ENCODE measurements around the gene PAH. TPM values are rescaled to one million over a fixed set of nuclear protein-coding genes. Genes with fewer than 3 reads are reported as not detected.

PAH gene
- total and polyA plus RNA-seq, 10 donors, result 0.09 TPM; not detected in 9

DNA sequence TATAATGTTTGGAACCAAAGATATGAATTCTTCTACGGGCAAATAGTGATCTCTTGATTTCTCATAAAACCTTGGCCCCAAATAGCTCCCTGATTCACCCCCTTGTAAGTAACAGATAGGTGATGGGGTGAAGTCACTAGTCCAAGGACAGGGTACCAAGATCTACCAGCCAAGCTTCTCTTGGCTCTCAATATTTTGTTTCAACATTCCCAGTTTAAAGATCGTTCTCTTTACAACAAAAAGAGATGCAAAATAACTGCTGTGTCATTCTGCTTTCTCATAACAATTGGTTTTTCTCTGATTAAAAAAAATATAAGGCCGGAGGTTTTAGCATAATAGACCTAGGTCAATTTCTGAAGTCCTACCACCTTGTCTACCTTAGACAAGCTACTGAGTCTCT is 11.8 kb downstream of the PAH start:
- 76 to 84% (median 81%) methylated on average over 3 of the region's 3 CpGs for WGBS, 5 donors
- H3K27ac ChIP-seq, result no peak overlapping the region
- intact Hi-C loops (cut with DNase I; ENCODE audit: low total_unique reads), result no loop called here

DNA sequence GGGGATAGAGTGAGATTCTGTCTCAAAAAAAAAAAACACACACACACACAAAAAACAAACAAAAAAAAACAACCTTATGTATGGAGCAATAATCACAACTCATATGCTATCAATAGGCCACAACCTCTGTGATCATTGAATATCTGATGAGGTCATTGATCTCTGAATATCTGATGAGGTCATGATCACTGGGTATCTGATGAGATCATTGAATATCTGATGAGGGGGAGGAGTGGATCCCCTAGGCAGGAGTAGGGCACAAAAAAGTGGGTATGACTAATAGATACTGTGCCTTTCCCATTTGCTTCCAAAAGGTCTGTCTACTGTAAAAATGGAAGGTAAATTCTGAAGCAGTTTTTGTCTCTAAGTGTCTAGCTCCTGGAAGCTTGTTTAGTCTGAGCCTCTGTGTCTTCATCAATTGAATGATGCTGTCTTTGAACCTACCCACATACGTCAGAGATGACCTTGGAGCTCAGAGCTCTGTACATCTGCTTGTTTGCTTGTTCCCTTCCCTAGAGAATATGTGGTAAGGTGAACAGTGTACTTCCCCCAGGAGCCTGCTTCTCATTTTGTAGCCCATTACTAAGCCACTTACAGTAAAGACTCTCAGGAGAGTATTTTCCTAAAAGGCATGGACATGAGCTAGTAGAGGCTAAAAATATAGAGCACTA is 13.6 kb downstream of the PAH start:
- H3K27ac ChIP-seq, result no peak overlapping the region
- no peak overlapping the region for H3K4me3 ChIP-seq
- TF ChIP-seq, protein P1, sequence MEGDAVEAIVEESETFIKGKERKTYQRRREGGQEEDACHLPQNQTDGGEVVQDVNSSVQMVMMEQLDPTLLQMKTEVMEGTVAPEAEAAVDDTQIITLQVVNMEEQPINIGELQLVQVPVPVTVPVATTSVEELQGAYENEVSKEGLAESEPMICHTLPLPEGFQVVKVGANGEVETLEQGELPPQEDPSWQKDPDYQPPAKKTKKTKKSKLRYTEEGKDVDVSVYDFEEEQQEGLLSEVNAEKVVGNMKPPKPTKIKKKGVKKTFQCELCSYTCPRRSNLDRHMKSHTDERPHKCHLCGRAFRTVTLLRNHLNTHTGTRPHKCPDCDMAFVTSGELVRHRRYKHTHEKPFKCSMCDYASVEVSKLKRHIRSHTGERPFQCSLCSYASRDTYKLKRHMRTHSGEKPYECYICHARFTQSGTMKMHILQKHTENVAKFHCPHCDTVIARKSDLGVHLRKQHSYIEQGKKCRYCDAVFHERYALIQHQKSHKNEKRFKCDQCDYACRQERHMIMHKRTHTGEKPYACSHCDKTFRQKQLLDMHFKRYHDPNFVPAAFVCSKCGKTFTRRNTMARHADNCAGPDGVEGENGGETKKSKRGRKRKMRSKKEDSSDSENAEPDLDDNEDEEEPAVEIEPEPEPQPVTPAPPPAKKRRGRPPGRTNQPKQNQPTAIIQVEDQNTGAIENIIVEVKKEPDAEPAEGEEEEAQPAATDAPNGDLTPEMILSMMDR (IDR thresholded peaks at IDR 0.05 in 8 of 11, conservative IDR thresholded peaks at IDR 0.05 in 3 of 11), result no peak
- TF ChIP-seq POLR2AphosphoS5 (IDR thresholded peaks at IDR 0.05) (no peak), POLR2A (IDR thresholded peaks at IDR 0.05) (no peak)
- no peaks in the 10 kb centered on the region for H3K4me1 ChIP-seq
- H3K9me3 ChIP-seq, result no peaks in the 10 kb centered on the region
- no peaks in the 10 kb centered on the region for H3K36me3 ChIP-seq
- no peak for DNase-seq
- WGBS, 5 donors, result 55 to 64% (median 62%) methylated on average over 1 of the region's 1 CpG
- no peaks in the 10 kb centered on the region for H3K27me3 ChIP-seq (replicated peaks in 1 of 7)
- intact Hi-C loops (cut with DNase I; ENCODE audit: low total_unique reads), result no loop called here

More for the DNA sequence above, 11.8 kb downstream of the PAH start:
- H3K4me1 ChIP-seq, result no peaks in the 10 kb centered on the region
- no peaks in the 10 kb centered on the region for H3K9me3 ChIP-seq
- no peak overlapping the region for H3K4me3 ChIP-seq
- H3K36me3 ChIP-seq, result no peaks in the 10 kb centered on the region
- no peaks in the 10 kb centered on the region for H3K27me3 ChIP-seq (replicated peaks in 1 of 7)
- TF ChIP-seq, protein P1 (IDR thresholded peaks at IDR 0.05 in 8 of 11, conservative IDR thresholded peaks at IDR 0.05 in 3 of 11), result no peak
- no peak for TF ChIP-seq POLR2AphosphoS5 (IDR thresholded peaks at IDR 0.05)
- TF ChIP-seq POLR2A (IDR thresholded peaks at IDR 0.05), result no peak
- DNase-seq, result no peak

DNA sequence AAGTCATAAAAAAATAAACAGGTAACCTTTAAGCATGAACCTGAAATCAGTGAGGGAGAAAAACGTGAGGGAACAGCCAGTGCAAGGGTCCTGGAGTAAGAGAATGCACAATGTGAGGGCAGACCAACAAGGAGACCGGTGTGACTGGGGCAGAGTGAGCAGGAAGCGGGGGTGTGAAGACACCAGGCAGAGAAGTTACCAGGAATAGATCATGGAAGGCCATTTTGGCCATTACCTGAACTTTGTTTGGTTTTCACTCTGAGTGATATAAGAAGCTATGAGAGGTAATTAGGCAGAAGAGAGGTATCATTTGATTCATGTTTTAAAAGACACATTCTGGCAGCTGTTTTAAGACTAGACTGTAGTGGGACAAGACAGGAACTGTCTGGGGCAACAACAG is 15.0 kb downstream of the PAH start:
- intact Hi-C loops (cut with DNase I; ENCODE audit: low total_unique reads), result no loop called here
- DNase-seq, result no peak
- no peak overlapping the region for H3K4me3 ChIP-seq
- H3K27me3 ChIP-seq (replicated peaks in 1 of 7), result no peaks in the 10 kb centered on the region
- no peak for TF ChIP-seq POLR2AphosphoS5 (IDR thresholded peaks at IDR 0.05)
- TF ChIP-seq, protein P1 (IDR thresholded peaks at IDR 0.05 in 8 of 11, conservative IDR thresholded peaks at IDR 0.05 in 3 of 11), result no peak
- no peak for TF ChIP-seq POLR2A (IDR thresholded peaks at IDR 0.05)
- no peaks in the 10 kb centered on the region for H3K4me1 ChIP-seq
- no peaks in the 10 kb centered on the region for H3K36me3 ChIP-seq
- H3K9me3 ChIP-seq, result no peaks in the 10 kb centered on the region
- H3K27ac ChIP-seq, result no peak overlapping the region
- WGBS, 5 donors, result 48 to 70% (median 61%) methylated on average over 3 of the region's 3 CpGs

DNA sequence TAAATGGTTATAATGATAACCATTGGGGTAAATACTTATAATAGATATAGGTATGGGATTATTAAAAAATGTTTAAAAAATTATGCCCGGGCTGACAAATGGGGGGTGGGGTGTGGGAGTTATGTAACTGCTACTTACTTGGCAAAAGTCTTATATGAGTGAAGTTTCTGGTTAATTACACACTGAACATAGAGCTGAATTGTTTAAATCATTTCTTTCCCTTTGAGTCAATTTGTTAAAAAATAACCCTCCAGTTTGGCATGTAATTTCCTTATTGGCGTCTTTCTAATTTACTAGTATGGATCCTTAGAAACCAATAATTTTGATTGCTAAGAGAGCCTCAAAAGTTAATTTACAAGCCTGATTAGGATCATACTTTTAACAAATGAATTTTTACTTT is 16.7 kb downstream of the PAH start:
- WGBS, 5 donors, result 54 to 95% (median 83%) methylated on average over 2 of the region's 2 CpGs
- no peak overlapping the region for H3K4me3 ChIP-seq
- TF ChIP-seq POLR2AphosphoS5 (IDR thresholded peaks at IDR 0.05), result no peak
- H3K27ac ChIP-seq, result no peak overlapping the region
- H3K4me1 ChIP-seq, result no peaks in the 10 kb centered on the region
- intact Hi-C loops (cut with DNase I; ENCODE audit: low total_unique reads), result no loop called here
- no peaks in the 10 kb centered on the region for H3K9me3 ChIP-seq
- no peak for DNase-seq
- no peaks in the 10 kb centered on the region for H3K36me3 ChIP-seq
- no peaks in the 10 kb centered on the region for H3K27me3 ChIP-seq (replicated peaks in 1 of 7)
